ENCODE data around the gene PTPN14.

Gene PTPN14

GRCh38 chr1:214473862-214474261 is 77.5 kb downstream of the PTPN14 start:
- DNase-seq, result no peak

GRCh38 chr1:214473387-214473786 is 78.0 kb downstream of the PTPN14 start:
- DNase-seq, result no peak

GRCh38 chr1:214472364-214472763 is 79.0 kb downstream of the PTPN14 start:
- DNase-seq, result no peak

GRCh38 chr1:214471458-214471857 is 79.9 kb downstream of the PTPN14 start:
- no peak for DNase-seq

- DNase-seq, result no peak
Measured at GRCh38 chr1:214470132-214470531, 81.3 kb downstream of the PTPN14 start.

GRCh38 chr1:214469290-214469689 is 82.1 kb downstream of the PTPN14 start:
- DNase-seq, result no peak

GRCh38 chr1:214467078-214467585 is 84.3 kb downstream of the PTPN14 start:
- DNase-seq, result no peak

- DNase-seq, result no peak
Measured at GRCh38 chr1:214466403-214467077, 84.9 kb downstream of the PTPN14 start.

DNA sequence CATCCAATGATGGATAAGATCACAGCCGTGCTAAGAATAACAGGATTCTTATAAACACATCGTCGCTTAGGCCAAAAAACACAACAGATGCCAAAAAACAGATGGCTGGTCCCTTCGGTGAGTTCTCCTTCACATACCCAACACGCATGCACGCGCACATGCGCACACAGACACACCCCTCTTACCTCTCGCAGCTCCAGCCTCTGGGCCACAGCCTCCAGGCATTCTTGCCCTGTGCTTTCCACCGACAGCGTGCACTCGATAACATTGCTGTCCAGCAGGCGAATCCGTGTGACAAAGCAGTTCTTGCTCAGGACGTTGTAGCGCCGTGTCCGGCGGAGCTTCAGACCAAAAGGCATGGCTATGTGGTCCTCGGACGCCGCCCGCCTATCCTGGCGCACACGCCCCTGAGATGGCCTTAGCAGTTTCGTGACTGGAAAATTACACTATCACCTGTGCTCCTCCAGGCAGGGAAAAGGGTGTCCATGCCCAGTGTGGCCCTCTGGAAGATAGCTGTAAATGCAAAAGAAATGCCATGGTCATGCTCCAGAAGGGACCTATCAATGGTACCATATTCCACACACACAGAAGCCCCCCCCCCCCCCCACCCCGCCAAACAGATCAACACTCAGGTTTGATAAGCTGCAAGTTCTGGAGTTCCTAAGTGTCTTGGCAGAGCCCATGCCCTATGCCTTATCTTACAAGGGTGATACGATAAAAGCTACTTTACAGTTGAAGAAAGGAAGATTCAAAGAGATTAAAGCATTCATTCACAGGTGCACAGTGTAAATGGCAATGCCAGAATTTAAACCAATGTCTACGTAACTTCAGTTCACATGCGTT is 86.7 kb downstream of the PTPN14 start:
- no peak for DNase-seq

GRCh38 chr1:214463596-214463995 is 87.8 kb downstream of the PTPN14 start:
- DNase-seq, result no peak

DNA sequence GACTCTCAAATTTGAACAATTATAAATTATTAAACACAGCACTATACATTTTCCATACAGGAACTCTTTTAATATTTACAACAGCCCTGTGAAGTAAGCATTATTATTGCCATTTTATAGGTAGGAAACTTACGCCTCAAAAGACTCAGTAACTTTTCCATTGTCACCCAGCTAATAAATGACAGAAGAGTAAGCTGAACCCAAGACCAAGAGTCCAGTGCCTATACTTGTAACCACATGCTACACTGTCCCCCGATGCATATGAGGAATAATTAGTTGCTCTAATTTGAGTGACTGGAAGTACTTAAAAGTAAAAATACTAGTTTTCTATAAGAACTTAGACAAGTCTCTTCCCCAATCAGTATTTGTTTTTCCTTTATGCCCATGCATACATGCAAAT is 88.5 kb downstream of the PTPN14 start:
- DNase-seq, result no peak

- no peak for DNase-seq
Measured at GRCh38 chr1:214461305-214461704, 90.1 kb downstream of the PTPN14 start.

GRCh38 chr1:214460304-214460916 is 91.0 kb downstream of the PTPN14 start:
- no peak for DNase-seq

- no peak for DNase-seq
Measured at GRCh38 chr1:214459895-214460294, 91.5 kb downstream of the PTPN14 start.

GRCh38 chr1:214458541-214458940 is 92.9 kb downstream of the PTPN14 start:
- DNase-seq, result no peak

DNA sequence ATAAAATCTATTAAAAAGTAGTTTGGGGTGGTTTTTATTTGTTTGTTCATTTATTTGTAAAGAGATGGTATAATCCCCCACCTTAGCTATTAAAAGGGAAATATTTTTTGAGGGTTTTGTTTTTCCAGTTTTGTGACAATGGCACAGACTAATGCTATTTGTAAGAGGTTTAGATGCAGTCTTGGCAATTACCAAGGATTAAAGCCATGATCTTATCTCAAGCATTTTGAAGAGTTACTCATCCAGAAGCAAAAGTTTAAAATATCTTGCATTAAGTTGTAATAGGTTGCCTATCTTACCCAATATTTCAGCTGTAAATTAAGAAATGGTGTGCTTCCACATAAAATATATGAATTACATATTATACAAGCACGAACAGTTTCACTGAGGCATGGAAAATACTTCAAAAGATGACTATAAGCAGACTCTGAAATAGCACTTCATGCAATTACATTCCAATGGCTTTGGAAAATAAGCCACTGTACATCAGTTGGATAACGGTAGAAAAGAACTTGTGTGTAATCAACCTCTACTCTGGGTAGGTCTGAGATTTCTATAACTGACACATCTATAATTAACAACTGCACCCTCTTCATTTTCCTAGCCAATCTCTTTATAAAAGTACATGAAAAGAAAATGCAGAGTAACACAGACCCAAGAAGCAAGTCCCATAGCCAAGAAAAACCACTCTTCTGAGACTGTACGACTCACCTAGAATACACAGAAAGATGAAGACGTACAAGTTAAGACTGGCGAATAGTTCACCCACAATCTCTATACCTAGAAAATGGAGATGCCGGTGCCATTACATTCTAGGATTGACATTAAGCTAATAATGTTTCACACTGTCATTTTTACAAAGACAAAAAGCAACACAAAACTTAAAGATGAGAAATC is 95.2 kb downstream of the PTPN14 start:
- DNase-seq, result no peak

DNA sequence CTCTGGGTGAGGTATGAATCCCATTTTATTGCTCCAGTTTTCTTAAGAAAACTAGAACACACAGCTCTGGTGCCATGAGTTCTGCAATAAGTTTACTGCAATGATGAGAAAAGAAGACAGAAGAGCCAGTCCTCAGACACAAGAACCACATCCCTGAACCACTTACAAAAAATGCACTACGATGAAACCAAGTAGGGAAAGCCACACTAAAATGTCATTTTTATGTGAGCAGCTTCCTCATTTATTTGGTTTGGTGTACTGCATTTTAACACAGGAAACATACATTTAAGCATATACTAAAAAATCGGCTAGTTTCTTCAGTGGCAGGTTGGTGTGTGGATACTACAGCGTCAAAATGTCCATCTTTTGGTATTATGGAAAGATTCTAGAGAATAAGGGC is 95.9 kb downstream of the PTPN14 start:
- no peak for DNase-seq

- DNase-seq, result no peak
Measured at GRCh38 chr1:214454569-214455396, 96.6 kb downstream of the PTPN14 start.

GRCh38 chr1:214453109-214453722 is 98.2 kb downstream of the PTPN14 start:
- DNase-seq, result no peak

GRCh38 chr1:214452152-214452784 is 99.1 kb downstream of the PTPN14 start:
- no peak for DNase-seq

GRCh38 chr1:214451596-214451995 is 99.8 kb downstream of the PTPN14 start:
- DNase-seq, result no peak

Data from NCI-H1105 (cell line).